Calu3 (cell line): ENCODE data around the gene ZDHHC11. TPM values are rescaled to one million over a fixed set of nuclear protein-coding genes. Genes with fewer than 3 reads are reported as not detected.
"Not testable (repeated sequence)": the region's sequence is repeated elsewhere in the genome, so short reads cannot be mapped to it uniquely, and the experiment has no call there.

Experiments used
- BruUV-seq: library from RNA; stranded (reverse); fragments of 400-500 nt; replicated peaks from 2 replicates; lab custom pipeline; 2021; lab: Mats Ljungman, UMichigan
- CTCF ChIA-PET: fragments of 300-600 bp; sonication (Branson Sonifier 250); formaldehyde crosslinking; loops from one replicate; lab custom pipeline; 2022; ENCODE audit warnings: antibody characterized with exemption; lab: Charles Lee
- DNase-seq: peaks from one replicate; pipeline ENCODE4 v3.0.0; 2022
- H3K27ac Mint-ChIP-seq: one replicate; pipeline ENCODE4 v1.8.0; 2022; ENCODE audit warnings: mixed read lengths; ENCODE audit not compliant: unreplicated experiment
- H3K27me3 Mint-ChIP-seq: one replicate; pipeline ENCODE4 v1.8.0; 2022; ENCODE audit warnings: mixed read lengths; ENCODE audit not compliant: unreplicated experiment
- H3K36me3 Mint-ChIP-seq: one replicate; pipeline ENCODE4 v1.8.0; 2022; ENCODE audit warnings: mild to moderate bottlenecking, moderate library complexity, mixed read lengths; ENCODE audit not compliant: insufficient read depth, unreplicated experiment
- H3K4me1 Mint-ChIP-seq: one replicate; pipeline ENCODE4 v1.8.0; 2022; ENCODE audit warnings: mild to moderate bottlenecking, low read depth, mixed read lengths; ENCODE audit not compliant: unreplicated experiment
- H3K4me3 Mint-ChIP-seq: one replicate; pipeline ENCODE4 v1.8.0; 2022; ENCODE audit warnings: mild to moderate bottlenecking, low read depth, moderate library complexity, mixed read lengths; ENCODE audit not compliant: unreplicated experiment
- H3K9me3 Mint-ChIP-seq: one replicate; pipeline ENCODE4 v1.8.0; 2022; ENCODE audit warnings: low read depth, mixed read lengths; ENCODE audit not compliant: unreplicated experiment
- intact Hi-C: fragments of 100-400 bp; cut with micrococcal nuclease; formaldehyde crosslinking; loops from one replicate; pipeline ENCODE4 v1.10.0; 2022; ENCODE audit not compliant: unreplicated experiment
- total RNA-seq: library from RNA; stranded (reverse); gene quantifications from 2 replicates; pipeline ENCODE4 v1.2.3, GENCODE V29; 2022
- TF ChIP-seq, protein P1 (sequence below): fragments of 200-600 bp; IDR thresholded peaks from one replicate; pipeline ENCODE4 v1.8.0; 2022; ENCODE audit warnings: antibody characterized with exemption; ENCODE audit not compliant: unreplicated experiment

ZDHHC11 gene
- total RNA-seq, 1 experiment from 2014 or later = 60.8 TPM

DNA sequence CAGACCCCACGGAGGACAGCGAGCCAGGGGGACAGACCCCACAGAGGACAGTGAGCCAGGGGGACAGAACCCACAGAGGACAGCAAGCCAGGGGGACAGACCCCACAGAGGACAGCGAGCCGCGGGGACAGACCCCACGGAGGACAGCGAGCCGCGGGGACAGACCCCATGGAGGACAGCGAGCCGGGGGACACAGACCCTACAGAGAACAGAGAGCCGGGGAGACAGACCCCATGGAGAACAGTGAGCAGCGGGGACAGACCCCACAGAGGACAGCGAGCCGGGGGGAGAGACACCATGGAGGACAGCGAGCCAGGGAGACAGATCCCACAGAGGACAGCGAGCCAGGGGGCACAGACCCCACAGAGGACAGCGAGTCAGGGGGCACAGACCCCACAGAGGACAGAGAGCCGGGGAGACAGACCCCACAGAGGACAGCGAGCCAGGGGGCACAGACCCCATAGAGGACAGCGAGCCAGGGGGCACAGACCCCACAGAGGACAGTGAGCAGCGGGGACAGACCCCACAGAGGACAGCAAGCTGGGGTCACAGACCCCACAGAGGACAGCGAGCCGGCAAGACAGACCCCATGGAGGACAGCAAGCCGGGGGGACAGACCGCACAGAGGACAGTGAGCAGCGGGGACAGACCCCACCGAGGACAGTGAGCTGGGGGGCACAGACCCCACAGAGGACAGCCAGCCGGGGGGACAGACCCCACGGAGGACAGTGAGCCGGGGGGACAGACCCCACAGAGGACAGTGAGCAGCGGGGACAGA lies 4.4 kb upstream of the ZDHHC11 start:
- intact Hi-C loops = no loop called here
- Mint-ChIP-seq H3K4me3 (no peak overlapping the region), H3K4me1 (no peaks in the 10 kb centered on the region), H3K36me3 (peaks cover 22% of the 10 kb centered on the region), H3K27me3 (no peaks in the 10 kb centered on the region), H3K9me3 (no peaks in the 10 kb centered on the region), H3K27ac (no peak overlapping the region)
- CTCF ChIA-PET = interaction anchor here (0.7 kb wide), 1 partner anchor 610 kb away, joined by 4 read pairs; no protein-coding TSS in a partner anchor
- TF ChIP-seq, protein P1, sequence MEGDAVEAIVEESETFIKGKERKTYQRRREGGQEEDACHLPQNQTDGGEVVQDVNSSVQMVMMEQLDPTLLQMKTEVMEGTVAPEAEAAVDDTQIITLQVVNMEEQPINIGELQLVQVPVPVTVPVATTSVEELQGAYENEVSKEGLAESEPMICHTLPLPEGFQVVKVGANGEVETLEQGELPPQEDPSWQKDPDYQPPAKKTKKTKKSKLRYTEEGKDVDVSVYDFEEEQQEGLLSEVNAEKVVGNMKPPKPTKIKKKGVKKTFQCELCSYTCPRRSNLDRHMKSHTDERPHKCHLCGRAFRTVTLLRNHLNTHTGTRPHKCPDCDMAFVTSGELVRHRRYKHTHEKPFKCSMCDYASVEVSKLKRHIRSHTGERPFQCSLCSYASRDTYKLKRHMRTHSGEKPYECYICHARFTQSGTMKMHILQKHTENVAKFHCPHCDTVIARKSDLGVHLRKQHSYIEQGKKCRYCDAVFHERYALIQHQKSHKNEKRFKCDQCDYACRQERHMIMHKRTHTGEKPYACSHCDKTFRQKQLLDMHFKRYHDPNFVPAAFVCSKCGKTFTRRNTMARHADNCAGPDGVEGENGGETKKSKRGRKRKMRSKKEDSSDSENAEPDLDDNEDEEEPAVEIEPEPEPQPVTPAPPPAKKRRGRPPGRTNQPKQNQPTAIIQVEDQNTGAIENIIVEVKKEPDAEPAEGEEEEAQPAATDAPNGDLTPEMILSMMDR = no peak
- BruUV-seq = no TSS peak
- no peak for DNase-seq

DNA sequence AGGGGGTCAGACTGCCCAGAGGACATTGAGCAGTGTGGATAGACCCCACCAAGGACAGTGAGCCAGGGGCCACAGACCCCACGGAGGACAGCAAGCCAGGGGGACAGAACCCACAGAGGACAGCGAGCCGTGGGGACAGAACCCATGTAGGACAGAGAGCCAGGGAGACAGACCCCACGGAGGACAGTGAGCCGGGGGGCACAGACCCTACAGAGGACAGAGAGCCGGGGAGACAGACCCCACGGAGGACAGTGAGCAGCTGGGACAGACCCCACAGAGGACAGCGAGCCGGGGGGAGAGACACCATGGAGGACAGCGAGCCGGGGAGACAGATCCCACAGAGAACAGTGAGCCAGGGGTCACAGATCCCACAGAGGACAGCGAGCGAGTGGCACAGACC lies 3.4 kb upstream of the ZDHHC11 start:
- CTCF ChIA-PET = no interaction called here
- H3K27me3 Mint-ChIP-seq = no peaks in the 10 kb centered on the region
- H3K36me3 Mint-ChIP-seq = peaks cover 26% of the 10 kb centered on the region
- H3K27ac Mint-ChIP-seq = no peak overlapping the region
- intact Hi-C loops = no loop called here
- no TSS peak for BruUV-seq
- no peaks in the 10 kb centered on the region for H3K9me3 Mint-ChIP-seq
- TF ChIP-seq, protein P1 = no peak
- DNase-seq = no peak
- no peak overlapping the region for H3K4me3 Mint-ChIP-seq
- H3K4me1 Mint-ChIP-seq = no peaks in the 10 kb centered on the region

DNA sequence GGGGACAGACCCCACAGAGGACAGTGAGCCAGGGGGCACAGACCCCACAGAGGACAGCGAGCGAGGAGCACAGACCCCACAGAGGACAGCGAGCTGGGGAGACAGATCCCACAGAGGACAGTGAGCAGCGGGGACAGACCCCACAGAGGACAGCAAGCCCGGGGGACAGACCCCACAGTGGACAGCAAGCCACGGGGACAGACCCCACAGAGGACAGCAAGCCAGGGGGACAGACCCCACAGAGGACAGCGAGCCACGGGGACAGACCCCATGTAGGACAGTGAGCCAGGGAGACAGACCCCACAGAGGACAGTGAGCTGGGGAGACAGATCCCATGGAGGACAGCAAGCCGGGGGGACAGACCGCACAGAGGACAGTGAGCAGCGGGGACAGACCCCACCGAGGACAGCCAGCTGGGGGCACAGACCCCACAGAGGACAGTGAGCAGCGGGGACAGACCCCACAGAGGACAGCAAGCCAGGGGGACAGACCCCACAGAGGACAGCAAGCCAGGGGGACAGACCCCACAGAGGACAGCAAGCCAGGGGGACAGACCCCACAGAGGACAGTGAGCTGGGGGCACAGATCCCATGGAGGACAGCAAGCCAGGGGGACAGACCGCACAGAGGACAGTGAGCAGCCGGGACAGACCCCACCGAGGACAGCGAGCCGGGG lies 2.8 kb upstream of the ZDHHC11 start:
- H3K27ac Mint-ChIP-seq, H3K9me3 Mint-ChIP-seq, intact Hi-C loops, BruUV-seq, DNase-seq, H3K27me3 Mint-ChIP-seq, H3K4me3 Mint-ChIP-seq, CTCF ChIA-PET, H3K4me1 Mint-ChIP-seq: not testable (repeated sequence)
- H3K36me3 Mint-ChIP-seq = peaks cover 21% of the 10 kb centered on the region

DNA sequence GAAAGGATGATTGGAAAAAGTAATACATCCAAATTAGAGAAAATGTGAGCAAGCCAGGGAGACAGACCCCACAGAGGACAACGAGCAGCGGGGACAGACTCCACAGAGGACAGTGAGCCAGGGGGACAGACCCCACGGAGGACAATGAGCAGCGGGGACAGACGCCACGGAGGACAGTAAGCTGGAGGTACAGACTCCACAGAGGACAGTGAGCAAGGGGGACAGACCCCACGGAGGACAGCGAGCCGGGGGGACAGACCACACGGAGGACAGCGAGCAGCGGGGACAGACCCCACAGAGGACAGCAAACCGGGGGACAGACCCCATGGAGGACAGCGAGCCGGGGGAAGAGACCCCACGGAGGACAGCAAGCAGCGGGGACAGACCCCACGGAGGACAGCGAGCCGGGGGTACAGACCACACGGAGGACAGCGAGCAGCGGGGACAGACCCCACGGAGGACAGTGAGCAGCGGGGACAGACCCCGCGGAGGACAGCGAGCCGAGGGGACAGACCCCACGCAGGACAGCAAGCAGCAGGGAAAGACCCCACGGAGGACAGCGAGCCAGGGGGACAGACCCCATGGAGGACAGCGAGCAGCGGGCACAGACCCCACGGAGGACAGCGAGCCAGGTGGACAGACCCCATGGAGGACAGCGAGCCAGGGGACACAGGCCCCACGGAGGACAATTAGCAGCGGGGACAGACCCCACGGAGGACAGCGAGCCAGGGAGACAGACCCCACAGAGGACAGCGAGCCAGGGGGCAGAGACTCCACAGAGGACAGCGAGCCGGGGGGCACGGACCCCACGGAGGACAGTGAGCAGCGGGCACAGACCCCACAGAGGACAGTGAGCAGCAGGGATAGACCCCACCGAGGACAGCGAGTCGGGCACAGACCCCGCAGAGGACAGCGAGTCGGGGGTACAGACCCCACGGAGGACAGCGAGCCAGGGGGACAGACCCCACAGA lies 1.9 kb upstream of the ZDHHC11 start:
- TF ChIP-seq, protein P1 = no peak
- Mint-ChIP-seq H3K9me3 (no peaks in the 10 kb centered on the region), H3K36me3 (peaks cover 16% of the 10 kb centered on the region), H3K4me1 (no peaks in the 10 kb centered on the region), H3K27ac (no peak overlapping the region), H3K27me3 (no peaks in the 10 kb centered on the region), H3K4me3 (no peak overlapping the region)
- no TSS peak for BruUV-seq
- CTCF ChIA-PET = no interaction called here
- no peak for DNase-seq
- intact Hi-C loops = no loop called here
